Activated B cell treated with CpG ODN at 0.5 μM for 24 hours (primary cell): ENCODE measurements around the gene PLEKHA4. TPM values are rescaled to one million over a fixed set of nuclear protein-coding genes. Genes with fewer than 3 reads are reported as not detected.

ENCODE experiments used
- ATAC-seq: fragments of 200-7000 bp; cut with Tn5 transposase; one replicate; pipeline ENCODE4 v1.10.0; 2021; ENCODE audit warnings: low read depth, mild to moderate bottlenecking, moderate library complexity
- CTCF ChIA-PET: fragments of 350-600 bp; sonication (Branson Sonifier 250); formaldehyde crosslinking; loops from one replicate; lab custom pipeline; 2021; ENCODE audit warnings: antibody characterized with exemption; lab: Charles Lee
- POLR2A ChIA-PET: fragments of 350-600 bp; sonication (Branson Sonifier 250); formaldehyde crosslinking; loops from one replicate; lab custom pipeline; 2021; ENCODE audit warnings: antibody characterized with exemption; lab: Charles Lee
- DNase-seq: peaks from one replicate; pipeline ENCODE4 v3.0.0; 2022
- H3K27ac Mint-ChIP-seq: one replicate; pipeline ENCODE4 v1.8.0; 2020; ENCODE audit warnings: mixed read lengths
- H3K27me3 Mint-ChIP-seq: one replicate; pipeline ENCODE4 v1.8.0; 2021; ENCODE audit warnings: mixed read lengths
- H3K36me3 Mint-ChIP-seq: one replicate; pipeline ENCODE4 v1.8.0; 2021; ENCODE audit warnings: low read depth, mixed read lengths
- H3K4me1 Mint-ChIP-seq: one replicate; pipeline ENCODE4 v1.8.0; 2021; ENCODE audit warnings: mixed read lengths
- H3K4me3 Mint-ChIP-seq: one replicate; pipeline ENCODE4 v1.8.0; 2020; ENCODE audit warnings: mild to moderate bottlenecking, mixed read lengths
- H3K9me3 Mint-ChIP-seq: one replicate; pipeline ENCODE4 v1.8.0; 2020; ENCODE audit warnings: mixed read lengths
- intact Hi-C: fragments of 100-400 bp; cut with micrococcal nuclease; formaldehyde crosslinking; loops from one replicate; pipeline ENCODE4 v1.15.1; 2024
- total RNA-seq: library from RNA; stranded (reverse); gene quantifications from 2 replicates; pipeline ENCODE4 v1.2.3, GENCODE V29; 2022
- TF ChIP-seq, protein P1 (sequence below): fragments of 200-600 bp; IDR thresholded peaks from one replicate; pipeline ENCODE4 v1.8.0; 2022; ENCODE audit warnings: antibody characterized with exemption, mild to moderate bottlenecking

Gene PLEKHA4
- total RNA-seq, 1 donor from 2014 or later = 5.7 TPM

DNA sequence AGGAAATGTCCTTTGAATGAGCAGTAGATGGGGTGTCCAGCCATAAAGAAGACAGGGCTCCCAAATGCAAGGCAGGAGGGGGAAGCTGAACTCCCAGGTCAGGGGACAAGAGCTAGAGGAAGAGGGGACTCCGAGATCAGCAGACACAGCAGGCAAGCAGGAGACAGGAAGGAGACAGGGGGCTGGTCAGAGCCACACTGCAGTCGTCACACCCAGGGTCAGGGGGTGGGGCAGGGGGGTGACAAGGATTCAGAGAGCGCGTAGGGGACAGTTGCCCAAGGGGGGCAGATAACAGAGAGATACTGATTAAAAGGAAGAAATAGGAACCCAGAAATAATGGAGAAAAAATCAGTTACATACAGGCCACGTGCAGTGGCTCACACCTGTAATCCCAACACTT is 35.4 kb downstream of the PLEKHA4 start:
- ChIA-PET POLR2A (interaction anchor here (0.6 kb wide), 2 partner anchors 50 to 142 kb away, joined by 3 to 4 read pairs; no protein-coding TSS in a partner anchor), CTCF (interaction anchor here (1.2 to 2.9 kb wide), 3 partner anchors 9 to 45 kb away, joined by 3 to 8 read pairs (median 5); no protein-coding TSS in a partner anchor)
- TF ChIP-seq, protein P1, sequence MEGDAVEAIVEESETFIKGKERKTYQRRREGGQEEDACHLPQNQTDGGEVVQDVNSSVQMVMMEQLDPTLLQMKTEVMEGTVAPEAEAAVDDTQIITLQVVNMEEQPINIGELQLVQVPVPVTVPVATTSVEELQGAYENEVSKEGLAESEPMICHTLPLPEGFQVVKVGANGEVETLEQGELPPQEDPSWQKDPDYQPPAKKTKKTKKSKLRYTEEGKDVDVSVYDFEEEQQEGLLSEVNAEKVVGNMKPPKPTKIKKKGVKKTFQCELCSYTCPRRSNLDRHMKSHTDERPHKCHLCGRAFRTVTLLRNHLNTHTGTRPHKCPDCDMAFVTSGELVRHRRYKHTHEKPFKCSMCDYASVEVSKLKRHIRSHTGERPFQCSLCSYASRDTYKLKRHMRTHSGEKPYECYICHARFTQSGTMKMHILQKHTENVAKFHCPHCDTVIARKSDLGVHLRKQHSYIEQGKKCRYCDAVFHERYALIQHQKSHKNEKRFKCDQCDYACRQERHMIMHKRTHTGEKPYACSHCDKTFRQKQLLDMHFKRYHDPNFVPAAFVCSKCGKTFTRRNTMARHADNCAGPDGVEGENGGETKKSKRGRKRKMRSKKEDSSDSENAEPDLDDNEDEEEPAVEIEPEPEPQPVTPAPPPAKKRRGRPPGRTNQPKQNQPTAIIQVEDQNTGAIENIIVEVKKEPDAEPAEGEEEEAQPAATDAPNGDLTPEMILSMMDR = no peak
- Mint-ChIP-seq H3K36me3 (peaks cover 3% of the 10 kb centered on the region), H3K9me3 (no peaks in the 10 kb centered on the region), H3K27me3 (no peaks in the 10 kb centered on the region), H3K27ac (no peak overlapping the region), H3K4me3 (no peak overlapping the region), H3K4me1 (peaks cover 26% of the 10 kb centered on the region)
- intact Hi-C loops = loop anchor here (10.0 kb wide), 1 partner anchor 318 kb away; the partner anchor contains the start of gene LMTK3
- no peak for ATAC-seq
- no peak for DNase-seq

DNA sequence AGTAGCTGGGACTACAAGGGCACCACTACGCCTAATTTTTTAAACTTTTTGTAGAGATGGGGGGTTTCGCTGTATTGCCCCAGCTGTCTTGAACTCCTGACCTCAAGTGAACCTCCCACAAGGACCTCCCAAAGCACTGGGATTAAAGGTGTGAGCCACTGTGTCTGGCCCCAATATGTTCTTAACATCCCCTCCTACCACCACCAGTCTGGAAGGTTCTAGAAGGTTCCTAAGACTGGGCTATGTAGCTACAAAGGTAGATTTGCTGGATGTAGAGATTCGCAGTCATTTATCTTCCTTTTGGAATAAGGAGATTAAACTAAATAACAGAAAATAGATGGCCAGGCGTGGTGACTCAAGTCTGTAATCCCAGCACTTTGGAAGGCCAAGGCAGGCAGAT is 37.5 kb downstream of the PLEKHA4 start:
- Mint-ChIP-seq H3K9me3 (no peaks in the 10 kb centered on the region), H3K4me3 (no peak overlapping the region), H3K27ac (no peak overlapping the region), H3K36me3 (peaks cover 3% of the 10 kb centered on the region), H3K27me3 (no peaks in the 10 kb centered on the region), H3K4me1 (peaks cover 10% of the 10 kb centered on the region)
- DNase-seq (no peak), ATAC-seq (no peak)
- CTCF ChIA-PET = interaction anchor here (0.9 kb wide), 1 partner anchor 12 kb away, joined by 3 read pairs; no protein-coding TSS in a partner anchor
- TF ChIP-seq, protein P1 = no peak
- POLR2A ChIA-PET = interaction anchor here (0.6 kb wide), 1 partner anchor 42 kb away, joined by 3 read pairs; no protein-coding TSS in a partner anchor
- intact Hi-C loops = loop anchor here (10.0 kb wide), 1 partner anchor 316 kb away; the partner anchor contains the start of gene LMTK3

DNA sequence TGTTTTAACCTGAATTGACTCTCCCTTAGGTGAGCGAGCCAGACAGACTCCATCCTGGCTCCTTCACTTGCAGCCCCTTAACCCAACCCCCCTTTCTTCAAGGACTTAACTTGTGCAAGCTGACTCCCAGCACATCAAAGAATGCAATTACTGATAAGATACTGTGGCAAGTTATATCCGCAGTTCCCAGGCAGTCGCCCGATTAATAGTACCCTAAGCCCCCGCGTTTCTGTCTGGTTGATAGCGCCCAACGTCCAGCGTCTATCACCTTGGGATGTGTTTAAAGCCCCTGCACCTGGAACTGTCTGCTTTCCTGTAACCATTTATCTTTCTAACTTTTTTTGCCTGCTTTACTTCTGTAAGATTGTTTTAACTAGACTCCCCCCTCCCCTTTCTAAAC is 38.3 kb downstream of the PLEKHA4 start:
- Mint-ChIP-seq H3K4me3 (no peak overlapping the region), H3K4me1 (peaks cover 3% of the 10 kb centered on the region), H3K27ac (no peak overlapping the region), H3K27me3 (no peaks in the 10 kb centered on the region), H3K36me3 (peaks cover 3% of the 10 kb centered on the region), H3K9me3 (no peaks in the 10 kb centered on the region)
- ChIA-PET POLR2A (interaction anchor here (2.2 kb wide), 1 partner anchor 12 kb away, joined by 5 read pairs; no protein-coding TSS in a partner anchor), CTCF (interaction anchor here (1.7 kb wide), 1 partner anchor 12 kb away, joined by 4 read pairs; no protein-coding TSS in a partner anchor)
- TF ChIP-seq, protein P1 = no peak
- DNase-seq (no peak), ATAC-seq (no peak)
- intact Hi-C loops = loop anchor here (10.0 kb wide), 1 partner anchor 315 kb away; the partner anchor contains the start of gene LMTK3

DNA sequence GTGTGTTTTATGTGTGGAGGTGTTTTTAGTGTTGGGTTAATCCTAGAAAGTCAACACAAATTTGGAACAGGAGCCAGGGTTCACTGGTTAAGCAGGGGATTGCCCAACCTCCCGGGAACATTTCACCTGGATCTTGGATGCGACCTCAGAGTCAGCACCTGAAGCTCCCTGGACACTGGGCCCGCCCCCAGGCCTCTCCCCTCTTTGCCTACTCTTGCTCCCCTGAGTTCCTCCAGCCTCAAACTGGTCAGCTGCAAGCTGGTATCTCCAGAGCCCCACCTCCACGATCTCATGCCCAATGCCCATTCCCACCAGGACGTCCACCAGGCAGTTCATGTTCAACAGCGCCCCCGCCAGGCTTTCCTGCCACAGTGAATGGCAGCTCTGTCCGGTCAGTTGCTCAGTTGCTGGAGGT is 41.8 kb downstream of the PLEKHA4 start:
- H3K4me3 Mint-ChIP-seq = no peak overlapping the region
- H3K36me3 Mint-ChIP-seq = peaks cover 3% of the 10 kb centered on the region
- H3K9me3 Mint-ChIP-seq = no peaks in the 10 kb centered on the region
- POLR2A ChIA-PET = no interaction called here
- intact Hi-C loops = no loop called here
- no peaks in the 10 kb centered on the region for H3K27me3 Mint-ChIP-seq
- H3K27ac Mint-ChIP-seq = no peak overlapping the region
- DNase-seq = no peak
- CTCF ChIA-PET = interaction anchor here (1.0 kb wide), 1 partner anchor 16 kb away, joined by 4 read pairs; no protein-coding TSS in a partner anchor
- no peak for ATAC-seq
- no peaks in the 10 kb centered on the region for H3K4me1 Mint-ChIP-seq
- TF ChIP-seq, protein P1 = no peak

DNA sequence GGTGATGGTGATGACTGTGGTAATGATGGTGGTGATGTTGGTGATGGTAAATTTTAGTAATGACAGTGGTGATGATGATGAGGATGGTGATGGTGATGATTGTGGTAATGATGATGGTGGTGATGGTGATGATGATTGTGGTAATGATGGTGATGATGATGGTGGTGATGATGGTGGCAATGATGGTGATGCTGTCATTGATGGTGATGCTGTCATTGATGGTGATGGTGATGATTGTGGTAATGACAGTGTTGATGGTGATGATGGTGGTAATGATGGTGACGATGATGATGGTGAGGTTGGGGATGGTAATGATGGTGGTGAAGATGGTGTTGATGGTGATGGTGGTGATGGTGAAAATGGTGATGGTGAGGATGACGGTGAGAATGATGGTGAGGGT is 45.9 kb downstream of the PLEKHA4 start:
- CTCF ChIA-PET = no interaction called here
- POLR2A ChIA-PET = no interaction called here

More for the DNA sequence above, 45.9 kb downstream of the PLEKHA4 start:
- Mint-ChIP-seq H3K27me3 (no peaks in the 10 kb centered on the region), H3K4me3 (no peak overlapping the region), H3K9me3 (no peaks in the 10 kb centered on the region), H3K4me1 (no peaks in the 10 kb centered on the region), H3K36me3 (no peaks in the 10 kb centered on the region), H3K27ac (no peak overlapping the region)
- TF ChIP-seq, protein P1 = no peak
- intact Hi-C loops = no loop called here
- DNase-seq (no peak), ATAC-seq (no peak)
